ENCODE measurements around the gene STK32B. TPM values are rescaled to one million over a fixed set of nuclear protein-coding genes. Genes with fewer than 3 reads are reported as not detected.
A peak's percentile ranks its signal among the peaks of the same experiment; 100 is the strongest.

Gene STK32B
- total and polyA plus RNA-seq, 4 donors = 0.02 to 0.28 (median 0.08) TPM; not detected in 1

DNA sequence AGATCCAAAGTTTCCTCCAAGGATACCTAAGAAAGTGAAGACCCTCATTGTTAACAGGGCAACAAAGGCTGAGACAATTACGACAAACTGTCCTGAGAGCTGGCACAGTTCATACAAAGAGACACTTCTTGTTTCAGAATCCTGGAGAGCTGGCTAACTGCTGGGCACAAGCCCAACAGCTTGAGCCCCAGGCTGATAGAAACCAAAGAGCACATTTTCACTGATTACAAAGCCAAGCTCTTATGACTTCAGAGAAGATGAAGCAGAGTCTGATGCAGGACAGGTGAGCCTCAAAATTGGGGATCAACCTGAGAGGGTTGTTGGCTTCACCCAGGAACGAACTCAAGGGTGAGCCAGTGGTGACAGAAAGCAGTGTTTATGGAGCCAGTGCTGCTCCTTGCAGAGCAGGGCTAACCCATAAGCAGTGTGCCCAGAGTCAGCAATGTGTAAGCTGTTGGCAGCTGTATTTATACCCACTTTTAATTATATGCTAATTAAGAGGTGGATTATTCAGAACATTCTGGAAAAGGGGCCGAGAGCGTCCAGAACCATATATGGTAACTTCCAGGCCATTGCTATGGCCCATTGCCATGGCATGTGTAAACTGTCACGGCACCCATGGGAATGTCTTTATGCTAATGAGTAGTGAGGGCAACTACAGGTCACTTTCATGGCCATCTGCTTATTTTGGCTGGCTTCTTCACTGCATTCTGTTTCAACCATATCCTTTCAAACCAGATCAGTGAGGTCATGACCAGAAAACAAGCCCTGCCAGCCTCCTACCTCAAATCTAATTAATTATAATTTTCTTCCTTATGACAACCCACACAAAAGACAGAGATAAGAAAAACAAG lies 473.4 kb downstream of the STK32B start:
- H3K4me3 ChIP-seq (ENCODE audit: low read depth in 1 of 3, low read length in 3 of 3) = no peak overlapping the region
- WGBS = 52% methylated on average over 5 of the region's 5 CpGs
- H3K4me1 ChIP-seq (ENCODE audit: control insufficient read depth in 4 of 4, insufficient read depth in 4 of 4, low read length in 3 of 4) = peaks cover 0 to 10% (median 1%) of the 10 kb centered on the region in 4 donors
- H3K9ac ChIP-seq (ENCODE audit: low read depth in 1 of 2, low read length in 2 of 2) = no peak overlapping the region
- H3K36me3 ChIP-seq (ENCODE audit: control insufficient read depth in 4 of 4, insufficient read depth in 3 of 4, low read depth in 1 of 4, low read length in 3 of 4) = no peaks in the 10 kb centered on the region
- no peaks in the 10 kb centered on the region for H3K9me3 ChIP-seq (ENCODE audit: control insufficient read depth in 4 of 4, low read length in 3 of 4)
- H3K27me3 ChIP-seq (ENCODE audit: control insufficient read depth in 4 of 4, insufficient read depth in 4 of 4, low read length in 3 of 4) = no peaks in the 10 kb centered on the region
- peak overlapping the region; percentile 35 to 74 for H3K27ac ChIP-seq (ENCODE audit: low read depth in 1 of 2, low read length in 2 of 2)
- TF ChIP-seq RXRA (IDR thresholded peaks at IDR 0.05) (peak; percentile 79 to 80), SP1 (IDR thresholded peaks at IDR 0.05) (peak; percentile 75), NR2F2 (IDR thresholded peaks at IDR 0.05) (peak; percentile 81), EGR1 (IDR thresholded peaks at IDR 0.05; ENCODE audit: low read depth in 2 of 2) (no peak)
- TF ChIP-seq, protein P1, sequence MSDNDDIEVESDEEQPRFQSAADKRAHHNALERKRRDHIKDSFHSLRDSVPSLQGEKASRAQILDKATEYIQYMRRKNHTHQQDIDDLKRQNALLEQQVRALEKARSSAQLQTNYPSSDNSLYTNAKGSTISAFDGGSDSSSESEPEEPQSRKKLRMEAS (IDR thresholded peaks at IDR 0.05) = no peak
- TF ChIP-seq, protein P2, sequence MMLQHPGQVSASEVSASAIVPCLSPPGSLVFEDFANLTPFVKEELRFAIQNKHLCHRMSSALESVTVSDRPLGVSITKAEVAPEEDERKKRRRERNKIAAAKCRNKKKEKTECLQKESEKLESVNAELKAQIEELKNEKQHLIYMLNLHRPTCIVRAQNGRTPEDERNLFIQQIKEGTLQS (IDR thresholded peaks at IDR 0.05) = no peak
- DNase-seq (ENCODE audit: low spot score) = no peak

DNA sequence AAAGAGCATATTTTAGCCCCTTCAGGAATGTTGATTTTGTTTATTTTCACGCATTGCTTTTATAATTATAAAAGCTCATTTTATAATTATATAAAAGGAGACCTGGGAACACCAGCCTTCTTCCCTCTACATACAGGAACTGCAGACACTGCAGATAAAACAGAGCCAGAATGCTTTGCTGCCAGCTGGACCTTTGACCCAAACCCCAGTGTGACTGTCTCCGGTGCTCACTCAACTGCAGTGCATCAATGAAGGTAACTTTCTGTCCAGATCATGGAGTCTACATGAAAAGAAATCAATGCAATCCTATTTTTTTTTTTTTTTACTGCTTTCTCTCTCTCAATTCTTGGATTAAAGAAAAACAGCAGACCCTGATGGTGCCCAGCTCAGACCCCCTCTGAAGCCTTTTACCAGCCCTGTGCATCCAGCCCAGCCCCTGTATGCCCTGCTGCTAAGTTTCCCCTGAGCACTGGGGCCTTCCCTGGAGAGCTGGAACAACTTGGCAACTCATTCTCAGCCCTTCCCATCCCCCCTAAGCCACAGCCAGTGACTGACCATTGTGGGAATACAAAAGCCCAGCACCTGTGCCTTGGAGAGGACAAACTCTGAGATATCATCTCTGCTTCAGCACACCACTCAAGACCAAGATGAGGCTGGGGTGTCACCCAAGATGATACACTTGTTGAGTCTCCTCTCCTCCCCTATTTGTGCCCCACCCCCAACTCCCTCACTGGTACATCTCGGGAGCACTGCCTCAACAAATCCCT lies 475.0 kb downstream of the STK32B start:
- 56% methylated on average over 3 of the region's 3 CpGs for WGBS
- H3K4me1 ChIP-seq (ENCODE audit: control insufficient read depth in 4 of 4, insufficient read depth in 4 of 4, low read length in 3 of 4) = peaks cover 0 to 10% (median 1%) of the 10 kb centered on the region in 4 donors
- no peak overlapping the region for H3K27ac ChIP-seq (ENCODE audit: low read depth in 1 of 2, low read length in 2 of 2)
- no peak overlapping the region for H3K4me3 ChIP-seq (ENCODE audit: low read depth in 1 of 3, low read length in 3 of 3)
- no peaks in the 10 kb centered on the region for H3K36me3 ChIP-seq (ENCODE audit: control insufficient read depth in 4 of 4, insufficient read depth in 3 of 4, low read depth in 1 of 4, low read length in 3 of 4)
- no peak for DNase-seq (ENCODE audit: low spot score)
- H3K9ac ChIP-seq (ENCODE audit: low read depth in 1 of 2, low read length in 2 of 2) = no peak overlapping the region
- H3K9me3 ChIP-seq (ENCODE audit: control insufficient read depth in 4 of 4, low read length in 3 of 4) = no peaks in the 10 kb centered on the region
- no peaks in the 10 kb centered on the region for H3K27me3 ChIP-seq (ENCODE audit: control insufficient read depth in 4 of 4, insufficient read depth in 4 of 4, low read length in 3 of 4)
- no peak for TF ChIP-seq GABPA (IDR thresholded peaks at IDR 0.05 in 1 of 2, conservative IDR thresholded peaks at IDR 0.05 in 1 of 2)
- peak; percentile 55 to 71 for TF ChIP-seq HNF4A (conservative IDR thresholded peaks at IDR 0.05)
- TF ChIP-seq HNF4G (IDR thresholded peaks at IDR 0.05) = peak; percentile 29

DNA sequence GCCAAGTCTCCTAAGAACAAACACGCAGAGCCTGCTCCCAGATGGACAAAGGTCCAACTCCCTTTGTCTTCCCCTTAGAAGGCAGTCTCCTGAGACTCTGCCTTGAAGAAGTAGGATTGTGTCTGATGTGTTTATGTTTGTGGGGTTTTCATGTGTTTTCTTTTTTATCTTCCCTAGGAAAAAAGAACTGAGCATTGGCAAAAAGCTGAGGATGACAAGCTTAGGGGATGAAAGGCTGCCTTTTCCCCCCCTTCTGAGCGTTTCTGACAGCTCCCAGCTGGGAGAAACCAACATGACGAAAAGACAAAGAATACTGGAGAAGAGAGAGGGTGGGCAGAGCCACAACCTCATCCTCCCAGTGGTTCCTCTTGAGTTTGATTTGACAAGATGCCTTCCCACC lies 475.9 kb downstream of the STK32B start:
- no peak overlapping the region for H3K4me3 ChIP-seq (ENCODE audit: low read depth in 1 of 3, low read length in 3 of 3)
- no peak for TF ChIP-seq RXRA (IDR thresholded peaks at IDR 0.05)
- TF ChIP-seq HNF4G (IDR thresholded peaks at IDR 0.05) = no peak
- TF ChIP-seq, protein P3, sequence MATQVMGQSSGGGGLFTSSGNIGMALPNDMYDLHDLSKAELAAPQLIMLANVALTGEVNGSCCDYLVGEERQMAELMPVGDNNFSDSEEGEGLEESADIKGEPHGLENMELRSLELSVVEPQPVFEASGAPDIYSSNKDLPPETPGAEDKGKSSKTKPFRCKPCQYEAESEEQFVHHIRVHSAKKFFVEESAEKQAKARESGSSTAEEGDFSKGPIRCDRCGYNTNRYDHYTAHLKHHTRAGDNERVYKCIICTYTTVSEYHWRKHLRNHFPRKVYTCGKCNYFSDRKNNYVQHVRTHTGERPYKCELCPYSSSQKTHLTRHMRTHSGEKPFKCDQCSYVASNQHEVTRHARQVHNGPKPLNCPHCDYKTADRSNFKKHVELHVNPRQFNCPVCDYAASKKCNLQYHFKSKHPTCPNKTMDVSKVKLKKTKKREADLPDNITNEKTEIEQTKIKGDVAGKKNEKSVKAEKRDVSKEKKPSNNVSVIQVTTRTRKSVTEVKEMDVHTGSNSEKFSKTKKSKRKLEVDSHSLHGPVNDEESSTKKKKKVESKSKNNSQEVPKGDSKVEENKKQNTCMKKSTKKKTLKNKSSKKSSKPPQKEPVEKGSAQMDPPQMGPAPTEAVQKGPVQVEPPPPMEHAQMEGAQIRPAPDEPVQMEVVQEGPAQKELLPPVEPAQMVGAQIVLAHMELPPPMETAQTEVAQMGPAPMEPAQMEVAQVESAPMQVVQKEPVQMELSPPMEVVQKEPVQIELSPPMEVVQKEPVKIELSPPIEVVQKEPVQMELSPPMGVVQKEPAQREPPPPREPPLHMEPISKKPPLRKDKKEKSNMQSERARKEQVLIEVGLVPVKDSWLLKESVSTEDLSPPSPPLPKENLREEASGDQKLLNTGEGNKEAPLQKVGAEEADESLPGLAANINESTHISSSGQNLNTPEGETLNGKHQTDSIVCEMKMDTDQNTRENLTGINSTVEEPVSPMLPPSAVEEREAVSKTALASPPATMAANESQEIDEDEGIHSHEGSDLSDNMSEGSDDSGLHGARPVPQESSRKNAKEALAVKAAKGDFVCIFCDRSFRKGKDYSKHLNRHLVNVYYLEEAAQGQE (IDR thresholded peaks at IDR 0.05) = no peak
- no peak for TF ChIP-seq GABPA (IDR thresholded peaks at IDR 0.05 in 1 of 2, conservative IDR thresholded peaks at IDR 0.05 in 1 of 2)
- no peak for TF ChIP-seq RAD21 (IDR thresholded peaks at IDR 0.05)
- no peak for TF ChIP-seq YY1 (IDR thresholded peaks at IDR 0.05)
- no peak for TF ChIP-seq FOXA2 (IDR thresholded peaks at IDR 0.05)
- no peak for TF ChIP-seq NR2F2 (IDR thresholded peaks at IDR 0.05)
- no peak for TF ChIP-seq HNF4A (conservative IDR thresholded peaks at IDR 0.05)
- TF ChIP-seq, protein P1 (IDR thresholded peaks at IDR 0.05) = no peak
- TF ChIP-seq JUND (IDR thresholded peaks at IDR 0.05) = no peak
- TF ChIP-seq SP1 (IDR thresholded peaks at IDR 0.05) = no peak
- TF ChIP-seq TAF1 (conservative IDR thresholded peaks at IDR 0.05) = no peak
- TF ChIP-seq, protein P4, sequence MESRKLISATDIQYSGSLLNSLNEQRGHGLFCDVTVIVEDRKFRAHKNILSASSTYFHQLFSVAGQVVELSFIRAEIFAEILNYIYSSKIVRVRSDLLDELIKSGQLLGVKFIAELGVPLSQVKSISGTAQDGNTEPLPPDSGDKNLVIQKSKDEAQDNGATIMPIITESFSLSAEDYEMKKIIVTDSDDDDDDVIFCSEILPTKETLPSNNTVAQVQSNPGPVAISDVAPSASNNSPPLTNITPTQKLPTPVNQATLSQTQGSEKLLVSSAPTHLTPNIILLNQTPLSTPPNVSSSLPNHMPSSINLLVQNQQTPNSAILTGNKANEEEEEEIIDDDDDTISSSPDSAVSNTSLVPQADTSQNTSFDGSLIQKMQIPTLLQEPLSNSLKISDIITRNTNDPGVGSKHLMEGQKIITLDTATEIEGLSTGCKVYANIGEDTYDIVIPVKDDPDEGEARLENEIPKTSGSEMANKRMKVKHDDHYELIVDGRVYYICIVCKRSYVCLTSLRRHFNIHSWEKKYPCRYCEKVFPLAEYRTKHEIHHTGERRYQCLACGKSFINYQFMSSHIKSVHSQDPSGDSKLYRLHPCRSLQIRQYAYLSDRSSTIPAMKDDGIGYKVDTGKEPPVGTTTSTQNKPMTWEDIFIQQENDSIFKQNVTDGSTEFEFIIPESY (IDR thresholded peaks at IDR 0.05) = no peak
- TF ChIP-seq, protein P2 (IDR thresholded peaks at IDR 0.05) = no peak
- no peak overlapping the region for H3K9ac ChIP-seq (ENCODE audit: low read depth in 1 of 2, low read length in 2 of 2)
- no peaks in the 10 kb centered on the region for H3K36me3 ChIP-seq (ENCODE audit: control insufficient read depth in 4 of 4, insufficient read depth in 3 of 4, low read depth in 1 of 4, low read length in 3 of 4)
- H3K4me1 ChIP-seq (ENCODE audit: control insufficient read depth in 4 of 4, insufficient read depth in 4 of 4, low read length in 3 of 4) = peaks cover 0 to 10% (median 1%) of the 10 kb centered on the region in 4 donors
- no peak overlapping the region for H3K27ac ChIP-seq (ENCODE audit: low read depth in 1 of 2, low read length in 2 of 2)
- no peaks in the 10 kb centered on the region for H3K27me3 ChIP-seq (ENCODE audit: control insufficient read depth in 4 of 4, insufficient read depth in 4 of 4, low read length in 3 of 4)
- DNase-seq (ENCODE audit: low spot score) = no peak
- 68% methylated on average over 3 of the region's 3 CpGs for WGBS
- H3K9me3 ChIP-seq (ENCODE audit: control insufficient read depth in 4 of 4, low read length in 3 of 4) = no peaks in the 10 kb centered on the region

Measured in liver (tissue), 9 donors.